NT2/D1 (cell line): ENCODE results near the gene SLC30A3.

Experiments
- SUZ12 ChIP-seq: IDR thresholded peaks from 2 replicates; pipeline ENCODE4 v1.6.1; 2011; ENCODE audit not compliant: insufficient read length, insufficient read depth; ENCODE audit errors: extremely low read depth
- YY1 ChIP-seq: IDR thresholded peaks from 2 replicates; pipeline ENCODE4 v1.6.1; 2011; ENCODE audit not compliant: insufficient read length, insufficient read depth
- ZNF274 ChIP-seq: IDR thresholded peaks from 2 replicates; pipeline ENCODE4 v1.6.1; 2011; ENCODE audit warnings: mild to moderate bottlenecking, low read depth, low read length

DNA sequence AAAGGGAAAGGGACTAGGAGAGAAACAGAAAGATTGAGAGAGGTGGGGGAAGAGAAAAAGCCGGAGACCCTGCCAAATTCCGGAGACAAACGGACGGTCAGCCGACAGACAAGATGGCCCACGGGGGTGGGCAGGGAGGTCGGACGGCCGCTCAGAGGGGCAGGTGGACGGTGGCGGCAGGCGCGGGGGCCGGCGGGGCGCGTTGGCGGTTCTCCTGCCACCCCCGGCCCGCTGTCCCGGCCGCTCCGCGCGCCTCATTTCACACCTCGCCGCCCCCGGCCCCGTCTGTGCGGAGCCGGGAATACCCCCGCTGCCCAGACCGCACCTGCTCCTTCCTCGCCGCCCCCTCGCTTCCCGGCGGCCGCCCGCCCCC, 935 bp downstream of the SLC30A3 start:
- TF ChIP-seq YY1 (no peak), ZNF274 (no peak), SUZ12 (peak; percentile 22)
